COR-L47 (cell line): Measurements from ENCODE around the gene ANKRD23.
A peak's percentile ranks its signal among the peaks of the same experiment; 100 is the strongest.
"Not testable (repeated sequence)": the region's sequence is repeated elsewhere in the genome, so short reads cannot be mapped to it uniquely, and the experiment has no call there.

Experiments
- DNase-seq: peaks from one replicate; lab custom pipeline; 2025; lab: John Stamatoyannopoulos, UW

ANKRD23 gene

GRCh38 chr2:96863575-96864342 lies 19.9 kb upstream of the ANKRD23 start:
- DNase-seq, result no peak

- not testable (repeated sequence) for DNase-seq
Observed at GRCh38 chr2:96863056-96863455, 19.2 kb upstream of the ANKRD23 start.

- no peak for DNase-seq
Observed at GRCh38 chr2:96861074-96861473, 17.3 kb upstream of the ANKRD23 start.

- DNase-seq, result no peak
Observed at GRCh38 chr2:96860065-96861029, 16.5 kb upstream of the ANKRD23 start.

GRCh38 chr2:96859681-96860064 lies 15.9 kb upstream of the ANKRD23 start:
- DNase-seq, result no peak

GRCh38 chr2:96859099-96859649 lies 15.4 kb upstream of the ANKRD23 start:
- DNase-seq, result no peak

- peak; percentile 98 for DNase-seq
Observed at GRCh38 chr2:96857667-96858372, 14.0 kb upstream of the ANKRD23 start, which contains the start of gene ANKRD39. Gene ANKRD39 (minus strand): TSS chr2:96858016. CDS start chr2:96857987, 29 bp downstream.

GRCh38 chr2:96856776-96857666 lies 13.2 kb upstream of the ANKRD23 start:
- peak; percentile 26 for DNase-seq

GRCh38 chr2:96853321-96853720 lies 9.5 kb upstream of the ANKRD23 start:
- no peak for DNase-seq

GRCh38 chr2:96852667-96853066 lies 8.8 kb upstream of the ANKRD23 start:
- DNase-seq, result no peak

GRCh38 chr2:96848264-96848663 lies 4.4 kb upstream of the ANKRD23 start:
- no peak for DNase-seq

GRCh38 chr2:96847586-96847985 lies 3.8 kb upstream of the ANKRD23 start:
- no peak for DNase-seq

- no peak for DNase-seq
Observed at GRCh38 chr2:96846825-96847224, 3.0 kb upstream of the ANKRD23 start.

GRCh38 chr2:96844405-96844808 lies 586 bp upstream of the ANKRD23 start:
- no peak for DNase-seq

GRCh38 chr2:96842600-96842999 lies 1.2 kb downstream of the ANKRD23 start:
- no peak for DNase-seq

GRCh38 chr2:96841701-96842495 lies 1.9 kb downstream of the ANKRD23 start:
- no peak for DNase-seq

GRCh38 chr2:96839875-96840850 lies 3.7 kb downstream of the ANKRD23 start:
- no peak for DNase-seq

- DNase-seq, result no peak
Observed at GRCh38 chr2:96839293-96839874, 4.4 kb downstream of the ANKRD23 start.
